Gastroesophageal sphincter (tissue), 3 donors: ENCODE measurements around the gene LAMC1.

ENCODE experiments used
- EP300 ChIP-seq: sonication (generic); formaldehyde crosslinking; IDR thresholded peaks from one replicate; pipeline ENCODE4 v1.6.1; 2017; ENCODE audit warnings: antibody characterized with exemption, mild to moderate bottlenecking
- POLR2AphosphoS5 ChIP-seq: sonication (generic); formaldehyde crosslinking; IDR thresholded peaks from one replicate; pipeline ENCODE4 v1.6.1; 2017; ENCODE audit warnings: antibody characterized with exemption
- TF ChIP-seq, protein P1 (sequence below), 4 experiments: fragments of 200-600 bp in 2 of 4; fragments of 450-650 bp in 2 of 4; sonication (generic) in 1 of 4; IDR thresholded peaks; one replicate each; pipeline ENCODE4 v1.5.1; 2017 to 2019; ENCODE audit warnings: antibody characterized with exemption in 4 of 4, mild to moderate bottlenecking in 2 of 4, moderate library complexity in 2 of 4

DNA sequence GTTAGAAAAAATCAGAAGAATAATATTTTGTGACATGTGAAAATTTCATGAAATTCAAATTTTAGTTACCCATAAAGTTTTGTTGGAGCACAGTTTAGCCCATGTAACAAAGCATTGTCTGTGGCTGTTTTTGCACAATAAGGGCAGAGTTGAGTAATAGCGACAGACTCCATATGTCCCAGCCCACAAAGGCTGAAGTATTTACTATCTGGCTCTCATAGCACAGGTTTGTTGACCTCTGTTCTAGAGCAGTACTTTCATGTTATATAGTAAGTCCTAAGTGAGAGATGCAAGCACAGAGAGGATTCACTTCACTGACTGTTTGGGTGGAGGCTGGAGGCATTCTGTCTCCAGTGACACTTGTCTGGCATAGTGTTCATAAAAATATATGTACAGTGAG, 6.8 kb downstream of the LAMC1 start:
- TF ChIP-seq, protein P1, sequence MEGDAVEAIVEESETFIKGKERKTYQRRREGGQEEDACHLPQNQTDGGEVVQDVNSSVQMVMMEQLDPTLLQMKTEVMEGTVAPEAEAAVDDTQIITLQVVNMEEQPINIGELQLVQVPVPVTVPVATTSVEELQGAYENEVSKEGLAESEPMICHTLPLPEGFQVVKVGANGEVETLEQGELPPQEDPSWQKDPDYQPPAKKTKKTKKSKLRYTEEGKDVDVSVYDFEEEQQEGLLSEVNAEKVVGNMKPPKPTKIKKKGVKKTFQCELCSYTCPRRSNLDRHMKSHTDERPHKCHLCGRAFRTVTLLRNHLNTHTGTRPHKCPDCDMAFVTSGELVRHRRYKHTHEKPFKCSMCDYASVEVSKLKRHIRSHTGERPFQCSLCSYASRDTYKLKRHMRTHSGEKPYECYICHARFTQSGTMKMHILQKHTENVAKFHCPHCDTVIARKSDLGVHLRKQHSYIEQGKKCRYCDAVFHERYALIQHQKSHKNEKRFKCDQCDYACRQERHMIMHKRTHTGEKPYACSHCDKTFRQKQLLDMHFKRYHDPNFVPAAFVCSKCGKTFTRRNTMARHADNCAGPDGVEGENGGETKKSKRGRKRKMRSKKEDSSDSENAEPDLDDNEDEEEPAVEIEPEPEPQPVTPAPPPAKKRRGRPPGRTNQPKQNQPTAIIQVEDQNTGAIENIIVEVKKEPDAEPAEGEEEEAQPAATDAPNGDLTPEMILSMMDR (IDR thresholded peaks at IDR 0.05) = no peak
- TF ChIP-seq POLR2AphosphoS5 (no peak), EP300 (no peak)
